ENCODE measurements around the gene TDRD7. TPM values are rescaled to one million over a fixed set of nuclear protein-coding genes. Genes with fewer than 3 reads are reported as not detected.
A peak's percentile ranks its signal among the peaks of the same experiment; 100 is the strongest.

TDRD7 gene
- total and polyA plus RNA-seq, 9 of the 15 experiments (the other 6 are each of a cell fraction or from before 2014, with no cell fraction given), result 2.2 to 7.7 (median 5.2) TPM

DNA sequence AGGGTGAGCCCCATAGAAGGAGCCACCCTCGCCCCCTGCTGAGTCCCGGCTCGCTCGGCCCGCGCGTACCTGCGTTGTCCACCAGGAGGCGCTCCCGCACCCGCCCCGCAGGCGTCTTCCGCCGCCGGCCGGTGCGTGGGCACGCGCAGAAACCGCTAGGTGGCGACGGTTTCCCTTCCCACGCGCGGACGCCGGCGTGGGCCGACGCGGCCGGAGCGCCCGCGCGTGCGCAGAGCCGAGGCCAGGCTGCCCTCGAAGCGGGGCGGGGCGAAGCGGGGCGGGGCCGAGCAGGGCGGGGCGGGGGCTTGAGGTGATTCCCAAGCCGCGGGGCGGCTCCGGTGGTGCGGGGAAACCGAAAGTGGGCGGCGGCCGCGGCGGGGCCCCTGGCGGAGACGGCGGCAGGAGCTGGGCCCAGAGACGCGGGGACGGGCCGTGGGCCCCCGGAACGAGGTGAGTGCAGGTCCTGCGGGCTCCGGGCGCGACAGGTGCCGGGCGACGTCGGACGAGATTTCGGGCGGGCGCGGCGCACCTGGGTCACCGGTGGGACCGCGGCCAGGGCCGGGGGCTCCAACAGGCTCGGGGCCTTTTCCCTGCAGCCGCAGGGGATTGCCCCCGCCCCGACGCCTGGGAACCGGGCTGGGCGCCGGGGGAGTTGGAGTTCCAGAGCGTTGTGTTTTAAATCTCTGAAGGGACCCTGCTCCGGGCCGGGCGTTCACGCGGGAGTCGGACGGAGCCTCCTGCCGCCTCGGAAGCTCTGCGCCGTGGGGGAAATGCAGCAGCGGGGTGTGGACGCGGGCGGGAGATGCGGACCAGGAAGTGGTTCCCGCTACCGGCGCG lies at the start of gene TDRD7 (continued):
- TF ChIP-seq, protein P1, sequence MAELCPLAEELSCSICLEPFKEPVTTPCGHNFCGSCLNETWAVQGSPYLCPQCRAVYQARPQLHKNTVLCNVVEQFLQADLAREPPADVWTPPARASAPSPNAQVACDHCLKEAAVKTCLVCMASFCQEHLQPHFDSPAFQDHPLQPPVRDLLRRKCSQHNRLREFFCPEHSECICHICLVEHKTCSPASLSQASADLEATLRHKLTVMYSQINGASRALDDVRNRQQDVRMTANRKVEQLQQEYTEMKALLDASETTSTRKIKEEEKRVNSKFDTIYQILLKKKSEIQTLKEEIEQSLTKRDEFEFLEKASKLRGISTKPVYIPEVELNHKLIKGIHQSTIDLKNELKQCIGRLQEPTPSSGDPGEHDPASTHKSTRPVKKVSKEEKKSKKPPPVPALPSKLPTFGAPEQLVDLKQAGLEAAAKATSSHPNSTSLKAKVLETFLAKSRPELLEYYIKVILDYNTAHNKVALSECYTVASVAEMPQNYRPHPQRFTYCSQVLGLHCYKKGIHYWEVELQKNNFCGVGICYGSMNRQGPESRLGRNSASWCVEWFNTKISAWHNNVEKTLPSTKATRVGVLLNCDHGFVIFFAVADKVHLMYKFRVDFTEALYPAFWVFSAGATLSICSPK (IDR thresholded peaks at IDR 0.05; ENCODE audit: borderline replicate concordance), result no peak
- TF ChIP-seq, protein P2, sequence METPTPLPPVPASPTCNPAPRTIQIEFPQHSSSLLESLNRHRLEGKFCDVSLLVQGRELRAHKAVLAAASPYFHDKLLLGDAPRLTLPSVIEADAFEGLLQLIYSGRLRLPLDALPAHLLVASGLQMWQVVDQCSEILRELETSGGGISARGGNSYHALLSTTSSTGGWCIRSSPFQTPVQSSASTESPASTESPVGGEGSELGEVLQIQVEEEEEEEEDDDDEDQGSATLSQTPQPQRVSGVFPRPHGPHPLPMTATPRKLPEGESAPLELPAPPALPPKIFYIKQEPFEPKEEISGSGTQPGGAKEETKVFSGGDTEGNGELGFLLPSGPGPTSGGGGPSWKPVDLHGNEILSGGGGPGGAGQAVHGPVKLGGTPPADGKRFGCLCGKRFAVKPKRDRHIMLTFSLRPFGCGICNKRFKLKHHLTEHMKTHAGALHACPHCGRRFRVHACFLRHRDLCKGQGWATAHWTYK (CRISPR knock-in tag; IDR thresholded peaks at IDR 0.05), result peak; percentile 54; the same call in 1 of the 2 replicates
- TF ChIP-seq SMAD1 (IDR thresholded peaks at IDR 0.05; ENCODE audit: low read depth, low read length, partially characterized antibody) (no peak), ZNF584 (CRISPR knock-in tag; IDR thresholded peaks at IDR 0.05; ENCODE audit: low read depth) (no peak), ARNT (IDR thresholded peaks at IDR 0.05) (no peak), HCFC1 (IDR thresholded peaks at IDR 0.05; ENCODE audit: low read depth, low read length) (peak; percentile 64), ARHGAP35 (IDR thresholded peaks at IDR 0.05; ENCODE audit: partially characterized antibody) (no peak), FOSL1 (tag; conservative IDR thresholded peaks at IDR 0.05) (peak; percentile 53; the same call in 1 of the 2 replicates), ZNF3 (CRISPR knock-in tag; IDR thresholded peaks at IDR 0.05) (no peak), ZZZ3 (IDR thresholded peaks at IDR 0.05) (no peak), ZNF347 (CRISPR knock-in tag; IDR thresholded peaks at IDR 0.05; ENCODE audit: low read depth) (no peak), ATF1 (CRISPR knock-in tag; IDR thresholded peaks at IDR 0.05) (no peak), ATF1 (tag; IDR thresholded peaks at IDR 0.05) (peak; percentile 61; the same call in 1 of the 2 replicates), FOXJ2 (tag; IDR thresholded peaks at IDR 0.05) (no peak)
- TF ChIP-seq, protein P3, sequence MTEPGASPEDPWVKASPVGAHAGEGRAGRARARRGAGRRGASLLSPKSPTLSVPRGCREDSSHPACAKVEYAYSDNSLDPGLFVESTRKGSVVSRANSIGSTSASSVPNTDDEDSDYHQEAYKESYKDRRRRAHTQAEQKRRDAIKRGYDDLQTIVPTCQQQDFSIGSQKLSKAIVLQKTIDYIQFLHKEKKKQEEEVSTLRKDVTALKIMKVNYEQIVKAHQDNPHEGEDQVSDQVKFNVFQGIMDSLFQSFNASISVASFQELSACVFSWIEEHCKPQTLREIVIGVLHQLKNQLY (CRISPR knock-in tag; conservative IDR thresholded peaks at IDR 0.05), result no peak
- TF ChIP-seq, protein P4, sequence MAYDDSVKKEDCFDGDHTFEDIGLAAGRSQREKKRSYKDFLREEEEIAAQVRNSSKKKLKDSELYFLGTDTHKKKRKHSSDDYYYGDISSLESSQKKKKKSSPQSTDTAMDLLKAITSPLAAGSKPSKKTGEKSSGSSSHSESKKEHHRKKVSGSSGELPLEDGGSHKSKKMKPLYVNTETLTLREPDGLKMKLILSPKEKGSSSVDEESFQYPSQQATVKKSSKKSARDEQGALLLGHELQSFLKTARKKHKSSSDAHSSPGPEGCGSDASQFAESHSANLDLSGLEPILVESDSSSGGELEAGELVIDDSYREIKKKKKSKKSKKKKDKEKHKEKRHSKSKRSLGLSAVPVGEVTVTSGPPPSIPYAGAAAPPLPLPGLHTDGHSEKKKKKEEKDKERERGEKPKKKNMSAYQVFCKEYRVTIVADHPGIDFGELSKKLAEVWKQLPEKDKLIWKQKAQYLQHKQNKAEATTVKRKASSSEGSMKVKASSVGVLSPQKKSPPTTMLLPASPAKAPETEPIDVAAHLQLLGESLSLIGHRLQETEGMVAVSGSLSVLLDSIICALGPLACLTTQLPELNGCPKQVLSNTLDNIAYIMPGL (CRISPR knock-in tag; IDR thresholded peaks at IDR 0.05), result peak; percentile 80
- TF ChIP-seq, protein P5, sequence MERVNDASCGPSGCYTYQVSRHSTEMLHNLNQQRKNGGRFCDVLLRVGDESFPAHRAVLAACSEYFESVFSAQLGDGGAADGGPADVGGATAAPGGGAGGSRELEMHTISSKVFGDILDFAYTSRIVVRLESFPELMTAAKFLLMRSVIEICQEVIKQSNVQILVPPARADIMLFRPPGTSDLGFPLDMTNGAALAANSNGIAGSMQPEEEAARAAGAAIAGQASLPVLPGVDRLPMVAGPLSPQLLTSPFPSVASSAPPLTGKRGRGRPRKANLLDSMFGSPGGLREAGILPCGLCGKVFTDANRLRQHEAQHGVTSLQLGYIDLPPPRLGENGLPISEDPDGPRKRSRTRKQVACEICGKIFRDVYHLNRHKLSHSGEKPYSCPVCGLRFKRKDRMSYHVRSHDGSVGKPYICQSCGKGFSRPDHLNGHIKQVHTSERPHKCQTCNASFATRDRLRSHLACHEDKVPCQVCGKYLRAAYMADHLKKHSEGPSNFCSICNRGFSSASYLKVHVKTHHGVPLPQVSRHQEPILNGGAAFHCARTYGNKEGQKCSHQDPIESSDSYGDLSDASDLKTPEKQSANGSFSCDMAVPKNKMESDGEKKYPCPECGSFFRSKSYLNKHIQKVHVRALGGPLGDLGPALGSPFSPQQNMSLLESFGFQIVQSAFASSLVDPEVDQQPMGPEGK (CRISPR knock-in tag; IDR thresholded peaks at IDR 0.05; ENCODE audit: borderline replicate concordance), result no peak
- TF ChIP-seq, protein P6, sequence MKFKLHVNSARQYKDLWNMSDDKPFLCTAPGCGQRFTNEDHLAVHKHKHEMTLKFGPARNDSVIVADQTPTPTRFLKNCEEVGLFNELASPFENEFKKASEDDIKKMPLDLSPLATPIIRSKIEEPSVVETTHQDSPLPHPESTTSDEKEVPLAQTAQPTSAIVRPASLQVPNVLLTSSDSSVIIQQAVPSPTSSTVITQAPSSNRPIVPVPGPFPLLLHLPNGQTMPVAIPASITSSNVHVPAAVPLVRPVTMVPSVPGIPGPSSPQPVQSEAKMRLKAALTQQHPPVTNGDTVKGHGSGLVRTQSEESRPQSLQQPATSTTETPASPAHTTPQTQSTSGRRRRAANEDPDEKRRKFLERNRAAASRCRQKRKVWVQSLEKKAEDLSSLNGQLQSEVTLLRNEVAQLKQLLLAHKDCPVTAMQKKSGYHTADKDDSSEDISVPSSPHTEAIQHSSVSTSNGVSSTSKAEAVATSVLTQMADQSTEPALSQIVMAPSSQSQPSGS (CRISPR knock-in tag; IDR thresholded peaks at IDR 0.05), result no peak

Measured in K562 (cell line).